H1 (cell line): ENCODE measurements around the gene GRID1. TPM values are rescaled to one million over a fixed set of nuclear protein-coding genes. Genes with fewer than 3 reads are reported as not detected.

Experiments
- E2F6 ChIP-seq: IDR thresholded peaks from 2 replicates; pipeline ENCODE4 v1.6.1; 2012; ENCODE audit warnings: inconsistent platforms
- RAD21 ChIP-seq, 2 experiments: IDR thresholded peaks in 1 of 2; conservative IDR thresholded peaks in 1 of 2; 2 replicates each; pipeline ENCODE4 v1.6.1; 2011; ENCODE audit warnings: low read depth in 2 of 2, low read length in 2 of 2, improper control_type of control experiment in 1 of 2, inconsistent platforms in 1 of 2, mild to moderate bottlenecking in 1 of 2, moderate library complexity in 1 of 2
- RXRA ChIP-seq: IDR thresholded peaks from 2 replicates; pipeline ENCODE4 v1.6.1; 2011; ENCODE audit warnings: low read depth, mild to moderate bottlenecking, low read length, moderate library complexity; ENCODE audit not compliant: insufficient read depth
- polyA plus RNA-seq, 7 experiments: library from polyadenylated mRNA; depleted of rRNA in 3 of 7; stranded (reverse) in 5 of 7; unstranded in 2 of 7; fragments of >200 nt in 5 of 7; fragments of 200-250 nt in 2 of 7; gene quantifications; 1 replicate in 5 of 7; 2 replicates in 1 of 7; 4 replicates in 1 of 7; pipeline versions ENCODE4 v1.2.1 to v1.2.3, GENCODE V29; 2011 to 2013; ENCODE audit warnings: missing spikeins in 2 of 7, mixed read lengths in 2 of 7
- total RNA-seq: library from RNA; stranded (reverse); fragmentation: NEBNext Ultra II Directional; extraction: Animal tissue kit (Norgen Biotek cat#: 25700); gene quantifications from 2 replicates; pipeline ENCODE4 v1.2.1, GENCODE V29; 2021

Gene GRID1
- total and polyA plus RNA-seq, 2 of the 8 experiments (the other 6 are each of a cell fraction or from before 2014, with no cell fraction given) = 0.22 to 0.30 TPM

- TF ChIP-seq RAD21 (IDR thresholded peaks at IDR 0.05 in 1 of 2, conservative IDR thresholded peaks at IDR 0.05 in 1 of 2; ENCODE audit: low read depth in 2 of 2, low read length in 2 of 2) (no peak), E2F6 (no peak), RXRA (no peak)
These were observed 751.0 kb downstream of the GRID1 start (continued) for GRCh38 chr10:85615556-85615955.
